H1 (cell line): ENCODE results near the gene MMP26. TPM values are rescaled to one million over a fixed set of nuclear protein-coding genes. Genes with fewer than 3 reads are reported as not detected.
"Not testable (repeated sequence)": the region's sequence is repeated elsewhere in the genome, so short reads cannot be mapped to it uniquely, and the experiment has no call there.

ENCODE experiments used
- CTCF ChIA-PET: fragments of 300-600 bp; sonication (Branson Sonifier 250); formaldehyde crosslinking; loops from one replicate; lab custom pipeline; 2021; ENCODE audit not compliant: partially characterized antibody; lab: Charles Lee
- POLR2A ChIA-PET: fragments of 300-600 bp; sonication (Branson Sonifier 250); formaldehyde crosslinking; loops from one replicate; lab custom pipeline; 2021; ENCODE audit warnings: inconsistent platforms; ENCODE audit not compliant: partially characterized antibody; lab: Charles Lee
- DNase-seq, 2 experiments: peaks; one replicate each; pipeline versions ENCODE4 v3.0.0 to v3.0.0-alpha.2; 2010 to 2022; ENCODE audit warnings: low spot score in 2 of 2, low read depth in 1 of 2, mixed read lengths in 1 of 2
- FAIRE-seq: peaks from 2 replicates; lab custom pipeline; 2011; peaks lifted over from hg19 to GRCh38; lab: Jason Lieb, UNC
- H2AFZ ChIP-seq: 2 replicates; pipeline ENCODE4 v1.8.1; 2012; ENCODE audit warnings: low read length, inconsistent platforms
- H2AK5ac ChIP-seq: 2 replicates; pipeline ENCODE4 v1.6.1; 2013; ENCODE audit warnings: low read depth, low read length
- H2BK120ac ChIP-seq: replicated peaks from 2 replicates; pipeline ENCODE3; 2013; ENCODE audit warnings: low read depth, low read length, inconsistent platforms
- H2BK12ac ChIP-seq: 2 replicates; pipeline ENCODE4 v1.6.1; 2013; ENCODE audit warnings: low read depth, low read length
- H2BK15ac ChIP-seq: 2 replicates; pipeline ENCODE4 v1.6.1; 2013; ENCODE audit warnings: low read length
- H2BK20ac ChIP-seq: 2 replicates; pipeline ENCODE4 v1.6.1; 2013; ENCODE audit warnings: low read length
- H2BK5ac ChIP-seq: 2 replicates; pipeline ENCODE4 v1.6.1; 2013; ENCODE audit warnings: low read depth, low read length
- H3K14ac ChIP-seq: 2 replicates; pipeline ENCODE4 v1.6.1; 2013; ENCODE audit warnings: inconsistent platforms; ENCODE audit not compliant: insufficient read length
- H3K18ac ChIP-seq: 2 replicates; pipeline ENCODE4 v1.6.1; 2013; ENCODE audit warnings: low read length; ENCODE audit errors: extremely low read depth
- H3K23ac ChIP-seq: 2 replicates; pipeline ENCODE4 v1.6.1; 2013; ENCODE audit warnings: inconsistent platforms; ENCODE audit not compliant: insufficient read length
- H3K23me2 ChIP-seq: 2 replicates; pipeline ENCODE4 v1.6.1; 2013; ENCODE audit warnings: low read depth, low read length
- H3K27ac ChIP-seq: 2 replicates; pipeline ENCODE4 v1.6.1; 2011; ENCODE audit warnings: low read depth, low read length, inconsistent platforms
- H3K27me3 ChIP-seq, 4 experiments: replicated peaks in 1 of 4; 1 replicate in 1 of 4; 2 replicates in 3 of 4; pipeline versions ENCODE4 v1.6.1 to v1.8.1; 2011 to 2013; ENCODE audit warnings: low read length in 3 of 4, mild to moderate bottlenecking in 3 of 4, inconsistent platforms in 2 of 4, mixed read lengths in 2 of 4, moderate library complexity in 1 of 4; ENCODE audit not compliant: control insufficient read depth in 3 of 4, insufficient read depth in 3 of 4; ENCODE audit errors: extremely low read depth in 1 of 4
- H3K36me3 ChIP-seq, 4 experiments: 2 replicates each; pipeline versions ENCODE4 v1.6.1 to v1.8.1; 2011 to 2013; ENCODE audit warnings: mild to moderate bottlenecking in 4 of 4, low read length in 3 of 4, moderate library complexity in 2 of 4, control low read depth in 1 of 4, inconsistent platforms in 1 of 4; ENCODE audit not compliant: insufficient read depth in 4 of 4, control insufficient read depth in 2 of 4
- H3K4ac ChIP-seq: replicated peaks from 2 replicates; pipeline ENCODE3; 2013; ENCODE audit warnings: low read length, low read depth, mixed read lengths, inconsistent platforms; ENCODE audit not compliant: insufficient read length
- H3K4me1 ChIP-seq, 4 experiments: replicated peaks in 1 of 4; 1 replicate in 1 of 4; 2 replicates in 3 of 4; pipeline versions ENCODE4 v1.6.1 to v1.8.1; 2011 to 2013; ENCODE audit warnings: low read length in 3 of 4, inconsistent platforms in 2 of 4, mixed read lengths in 1 of 4; ENCODE audit not compliant: insufficient read depth in 4 of 4, control insufficient read depth in 3 of 4
- H3K4me2 ChIP-seq, 2 experiments: 2 replicates each; pipeline versions ENCODE4 v1.6.1 to v1.8.1; 2011 to 2013; ENCODE audit warnings: low read depth in 2 of 2, low read length in 2 of 2, control low read depth in 1 of 2, inconsistent platforms in 1 of 2, mild to moderate bottlenecking in 1 of 2; ENCODE audit not compliant: insufficient read depth in 1 of 2
- H3K4me3 ChIP-seq, 4 experiments: fragments of 200-600, 300-600 bp in 1 of 4; sonication (generic), shearing (Covaris generic), sonication (Bioruptor Twin) in 1 of 4; 2 replicates each; pipeline versions ENCODE4 v1.5.1 to v1.8.1; 2011 to 2016; ENCODE audit warnings: low read length in 4 of 4, low read depth in 3 of 4, control low read depth in 2 of 4, inconsistent platforms in 2 of 4, mild to moderate bottlenecking in 2 of 4, mixed read lengths in 1 of 4, moderate library complexity in 1 of 4; ENCODE audit not compliant: insufficient read depth in 2 of 4; ENCODE audit errors: extremely low read depth in 1 of 4
- H3K56ac ChIP-seq: replicated peaks from 2 replicates; pipeline ENCODE3; 2013; ENCODE audit warnings: low read depth, mild to moderate bottlenecking, mixed read lengths, low read length, inconsistent platforms; ENCODE audit not compliant: insufficient read length
- H3K79me1 ChIP-seq: 2 replicates; pipeline ENCODE4 v1.6.1; 2013; ENCODE audit warnings: low read depth, low read length, control low read depth
- H3K79me2 ChIP-seq, 2 experiments: 2 replicates each; pipeline versions ENCODE4 v1.6.1 to v1.8.1; 2012 to 2013; ENCODE audit warnings: low read length in 2 of 2, mild to moderate bottlenecking in 2 of 2, inconsistent platforms in 1 of 2; ENCODE audit not compliant: insufficient read depth in 2 of 2, control insufficient read depth in 1 of 2
- H3K9ac ChIP-seq, 4 experiments: replicated peaks in 1 of 4; 1 replicate in 1 of 4; 2 replicates in 3 of 4; pipeline versions ENCODE4 v1.6.1 to v1.8.1; 2011 to 2013; ENCODE audit warnings: low read depth in 3 of 4, low read length in 3 of 4, control low read depth in 2 of 4, mild to moderate bottlenecking in 2 of 4, moderate library complexity in 2 of 4, inconsistent platforms in 1 of 4; ENCODE audit errors: extremely low read depth in 1 of 4
- H3K9me3 ChIP-seq, 2 experiments: 2 replicates each; pipeline versions ENCODE4 v1.6.1 to v1.8.1; 2012 to 2013; ENCODE audit warnings: mild to moderate bottlenecking in 2 of 2, moderate library complexity in 2 of 2, control low read depth in 1 of 2, inconsistent platforms in 1 of 2, low read depth in 1 of 2, low read length in 1 of 2, mixed read lengths in 1 of 2; ENCODE audit not compliant: insufficient read depth in 2 of 2
- H4K20me1 ChIP-seq, 2 experiments: replicated peaks in 1 of 2; 2 replicates each; pipeline versions ENCODE3 to v1.8.1; 2011 to 2013; ENCODE audit warnings: inconsistent platforms in 2 of 2, low read length in 2 of 2, mild to moderate bottlenecking in 1 of 2; ENCODE audit not compliant: insufficient read depth in 2 of 2, control insufficient read depth in 1 of 2
- H4K5ac ChIP-seq: 2 replicates; pipeline ENCODE4 v1.6.1; 2013; ENCODE audit warnings: low read length, low read depth, mixed read lengths, inconsistent platforms; ENCODE audit not compliant: insufficient read length
- H4K8ac ChIP-seq: 2 replicates; pipeline ENCODE4 v1.8.0; 2013; ENCODE audit warnings: mild to moderate bottlenecking, moderate library complexity, low read length, inconsistent platforms; ENCODE audit not compliant: insufficient read depth; ENCODE audit errors: extremely low read depth
- H4K91ac ChIP-seq: replicated peaks from 2 replicates; pipeline ENCODE3; 2013; ENCODE audit warnings: low read length, mixed read lengths, inconsistent platforms; ENCODE audit not compliant: insufficient read length
- CTCF ChIP-seq, 3 experiments: IDR thresholded peaks; 1 replicate in 2 of 3; 2 replicates in 1 of 3; pipeline versions ENCODE4 v1.5.1 to v1.6.1; 2011; ENCODE audit warnings: low read length in 3 of 3, mild to moderate bottlenecking in 3 of 3, inconsistent platforms in 2 of 3, low read depth in 1 of 3, moderate library complexity in 1 of 3; ENCODE audit not compliant: insufficient read depth in 1 of 3; ENCODE audit errors: control extremely low read depth in 1 of 3
- RAD21 ChIP-seq, 2 experiments: IDR thresholded peaks in 1 of 2; conservative IDR thresholded peaks in 1 of 2; 2 replicates each; pipeline ENCODE4 v1.6.1; 2011; ENCODE audit warnings: low read depth in 2 of 2, low read length in 2 of 2, improper control_type of control experiment in 1 of 2, inconsistent platforms in 1 of 2, mild to moderate bottlenecking in 1 of 2, moderate library complexity in 1 of 2
- WGBS, 2 experiments: shearing (Covaris generic) in 1 of 2; methylation state at CpG; one replicate each; pipeline versions ENCODE4 v1.1.6 to v1.1.7; 2013 to 2015; ENCODE audit warnings: low lambda C conversion rate in 2 of 2, mixed read lengths in 2 of 2, inconsistent platforms in 1 of 2, low coverage in 1 of 2, missing lambda C conversion rate in 1 of 2; ENCODE audit not compliant: insufficient replicate concordance in 2 of 2, insufficient coverage in 1 of 2, insufficient read length in 1 of 2; ENCODE audit errors: extremely low coverage in 1 of 2, missing lambda C conversion rate in 1 of 2; 5-methylcytosine and 5-hydroxymethylcytosine counted together
- polyA plus RNA-seq, 7 experiments: library from polyadenylated mRNA; depleted of rRNA in 3 of 7; stranded (reverse) in 5 of 7; unstranded in 2 of 7; fragments of >200 nt in 5 of 7; fragments of 200-250 nt in 2 of 7; gene quantifications; 1 replicate in 5 of 7; 2 replicates in 1 of 7; 4 replicates in 1 of 7; pipeline versions ENCODE4 v1.2.1 to v1.2.3, GENCODE V29; 2011 to 2013; ENCODE audit warnings: missing spikeins in 2 of 7, mixed read lengths in 2 of 7
- total RNA-seq: library from RNA; stranded (reverse); fragmentation: NEBNext Ultra II Directional; extraction: Animal tissue kit (Norgen Biotek cat#: 25700); gene quantifications from 2 replicates; pipeline ENCODE4 v1.2.1, GENCODE V29; 2021

The MMP26 gene
- total and polyA plus RNA-seq, 2 of the 8 experiments (the other 6 are each of a cell fraction or from before 2014, with no cell fraction given) = 0.06 TPM; not detected in 1

GRCh38 chr11:4722616-4723534 lies 18.3 kb downstream of the MMP26 start:
- TF ChIP-seq RAD21 (IDR thresholded peaks at IDR 0.05 in 1 of 2, conservative IDR thresholded peaks at IDR 0.05 in 1 of 2; ENCODE audit: low read depth in 2 of 2, low read length in 2 of 2) (peak; percentile 42 to 61), CTCF (IDR thresholded peaks at IDR 0.05; ENCODE audit: control extremely low read depth in 1 of 3, insufficient read depth in 1 of 3, low read depth in 1 of 3, low read length in 3 of 3) (peak; percentile 52 to 73 (median 69))
- TF ChIP-seq, all 59 proteins: peak for 2; not testable (repeated sequence) for 57
- H4K91ac ChIP-seq, POLR2A ChIA-PET, H2AK5ac ChIP-seq, H3K79me2 ChIP-seq, H2AFZ ChIP-seq, H2BK5ac ChIP-seq, H3K9me3 ChIP-seq, H3K56ac ChIP-seq, H3K36me3 ChIP-seq, H3K4me2 ChIP-seq, H2BK15ac ChIP-seq, H3K79me1 ChIP-seq, H3K4ac ChIP-seq, H4K5ac ChIP-seq, H4K8ac ChIP-seq, H3K23ac ChIP-seq, H2BK12ac ChIP-seq, H3K18ac ChIP-seq, H3K23me2 ChIP-seq, H2BK120ac ChIP-seq, H3K14ac ChIP-seq, H3K4me3 ChIP-seq, H2BK20ac ChIP-seq, H3K9ac ChIP-seq, FAIRE-seq, H4K20me1 ChIP-seq, H3K4me1 ChIP-seq, H3K27me3 ChIP-seq, H3K27ac ChIP-seq: not testable (repeated sequence)
- peak in 1 of 2 experiments; percentile 79 for DNase-seq
- WGBS, 2 experiments = 92% methylated on average over 33 of the region's 33 CpGs; no CpG with 5 or more reads in 1 of the 2 experiments
- CTCF ChIA-PET = interaction anchor here (0.8 to 3.2 kb wide), 23 partner anchors 9 to 169 kb away, joined by 3 to 25 read pairs (median 4); partner anchors contain the start of gene MMP26
